ENCODE measurements around the gene MAP7.

MAP7 gene

DNA sequence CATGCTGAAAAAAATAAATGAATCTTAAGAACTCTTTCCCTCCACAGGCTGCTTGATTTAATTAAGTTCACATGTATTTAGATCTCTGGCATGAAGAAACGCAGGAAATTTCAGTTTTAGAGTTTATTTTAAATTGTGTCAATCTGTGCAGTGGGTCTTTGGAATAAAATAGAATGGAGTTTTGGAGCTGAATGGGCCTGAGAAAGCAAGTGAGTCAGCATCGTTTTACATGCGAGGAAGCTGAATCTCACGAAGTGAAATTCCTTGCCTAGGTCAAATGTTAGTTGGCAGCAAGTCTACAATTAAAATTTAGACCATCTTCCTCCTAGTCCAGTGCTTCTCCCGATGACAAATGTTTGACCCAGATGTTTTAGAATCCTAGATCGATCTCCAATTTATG, 22.4 kb downstream of the MAP7 start:
- no peak for DNase-seq

DNA sequence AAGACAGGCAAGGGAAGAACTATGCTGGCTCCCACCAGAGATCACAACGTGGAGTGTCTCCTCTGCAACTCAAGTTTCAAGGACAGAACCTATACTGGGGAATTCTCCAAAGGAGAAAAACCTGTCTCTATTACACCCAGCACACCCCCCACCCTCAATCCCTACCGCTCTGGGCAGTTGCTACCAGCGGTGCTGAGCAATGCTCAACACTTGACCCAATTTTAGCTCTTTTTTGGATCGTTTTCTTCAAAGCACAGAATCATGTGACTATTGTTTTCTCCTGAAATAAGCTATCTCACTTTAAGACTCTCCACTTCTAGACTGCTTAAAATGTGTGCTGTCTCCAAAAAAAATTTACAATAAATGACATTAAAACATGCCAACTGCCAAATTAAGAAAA, 23.3 kb downstream of the MAP7 start:
- DNase-seq = no peak

DNA sequence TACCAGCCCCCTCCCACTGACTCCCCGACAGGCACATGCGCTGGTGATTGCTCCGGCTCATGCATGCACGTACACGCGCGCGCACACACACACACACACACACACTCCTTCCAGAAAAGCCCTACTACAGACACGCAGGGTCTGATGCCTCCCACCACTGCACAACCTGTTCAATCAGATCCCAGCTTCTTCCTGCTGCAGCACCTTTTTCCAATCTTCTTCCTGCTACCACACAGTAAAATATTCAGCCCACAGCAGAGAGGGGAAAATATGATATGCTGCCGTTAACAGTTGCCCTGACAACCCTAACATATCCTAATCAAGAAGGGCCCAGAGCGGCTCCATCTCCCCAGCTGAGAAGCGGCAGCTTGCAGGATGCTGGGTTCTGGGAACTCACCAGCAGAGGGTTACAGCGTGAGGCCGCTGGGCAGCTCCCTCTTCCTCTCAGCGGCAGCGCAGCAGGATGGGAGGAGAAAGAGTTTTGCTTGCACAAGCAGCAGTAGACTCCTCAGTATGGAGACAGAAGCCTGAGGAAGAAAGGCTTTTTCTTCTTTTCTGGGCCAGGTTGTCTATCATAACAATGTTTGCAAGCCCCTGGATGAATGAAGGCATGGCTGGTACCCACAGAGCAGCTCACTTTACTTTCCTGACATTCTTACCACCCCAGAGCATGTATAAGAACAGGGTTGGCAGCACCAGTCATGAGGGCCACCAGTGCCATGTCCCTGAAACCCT, 23.9 kb downstream of the MAP7 start:
- peak in 1 of 2 donors; percentile 6 for DNase-seq

DNA sequence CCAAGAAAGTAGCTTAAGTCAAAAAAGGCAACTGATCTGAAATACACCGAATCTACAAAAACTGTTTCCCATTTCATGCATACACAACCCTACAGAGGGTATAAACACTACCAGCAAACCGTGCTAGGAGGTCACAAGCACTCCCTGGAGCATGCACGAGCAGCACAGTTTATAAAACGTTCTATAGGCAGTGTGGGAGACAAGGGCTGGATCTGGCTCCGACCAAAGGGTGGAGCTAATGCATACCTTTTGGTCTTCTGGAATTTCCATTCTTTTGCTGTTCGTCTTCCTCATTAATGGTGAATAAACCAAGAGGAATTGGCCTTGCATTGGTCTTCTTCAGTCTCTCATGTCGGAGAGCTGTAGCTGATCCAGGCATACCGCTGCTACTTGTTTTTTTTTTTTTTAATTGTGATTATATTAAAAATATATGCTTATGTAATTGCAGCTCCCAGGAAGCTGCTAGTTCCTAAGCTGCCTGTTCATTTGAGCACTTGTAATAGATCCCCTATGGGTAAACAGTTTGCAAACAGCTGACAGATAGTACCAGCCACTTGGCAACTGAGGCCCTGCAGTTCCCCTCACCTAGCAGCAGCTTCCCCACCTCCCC, 24.5 kb downstream of the MAP7 start:
- no peak for DNase-seq

DNA sequence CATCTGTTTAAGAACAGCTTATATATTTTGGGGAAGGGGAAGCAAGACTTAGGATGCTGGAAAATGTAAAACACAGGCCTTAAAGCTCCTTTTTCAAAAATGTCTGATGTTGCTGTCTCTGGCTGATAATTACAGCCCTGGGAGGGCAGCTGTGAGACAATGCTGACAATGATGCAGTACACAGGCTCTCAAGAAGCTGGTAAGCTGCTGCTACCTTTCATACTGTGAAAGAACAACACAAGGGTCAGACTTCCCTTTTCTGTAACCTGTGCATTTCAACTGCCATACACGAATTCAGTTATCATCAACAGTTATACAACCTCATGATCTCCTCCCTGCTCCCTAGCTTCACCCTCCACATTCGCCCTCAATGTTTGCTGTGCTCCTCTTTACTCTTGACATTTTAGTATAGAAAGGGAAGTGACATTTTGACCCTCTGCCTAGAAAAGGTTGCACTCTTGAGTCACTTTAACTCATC, 25.2 kb downstream of the MAP7 start:
- DNase-seq = no peak

DNA sequence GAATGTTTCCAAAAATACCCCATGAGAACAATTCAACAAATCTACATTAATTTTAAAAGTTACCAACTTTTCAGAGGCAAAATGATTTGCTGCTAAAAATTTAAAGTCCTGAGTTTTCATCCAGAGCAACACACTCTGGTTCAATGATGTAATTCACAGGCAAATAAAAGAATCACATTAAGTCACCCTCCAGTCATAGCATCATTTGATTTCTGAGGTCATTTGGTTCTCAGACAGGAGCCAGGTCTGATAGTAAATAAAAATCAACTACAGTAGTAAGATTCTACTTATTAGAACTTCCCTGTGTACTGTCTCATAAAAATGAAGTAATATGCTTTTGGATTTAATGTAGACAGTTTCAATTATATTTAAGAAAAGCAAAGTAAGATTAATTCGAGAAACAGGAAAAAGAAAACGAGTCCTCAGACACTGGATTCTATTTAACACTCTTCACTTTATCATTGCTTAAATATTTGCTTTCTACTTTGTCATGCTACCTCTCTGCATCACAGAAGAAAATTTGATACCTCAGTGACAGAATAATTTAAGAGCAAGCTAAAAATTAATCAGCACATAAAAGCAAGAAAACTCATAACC, 25.8 kb downstream of the MAP7 start:
- no peak for DNase-seq

DNA sequence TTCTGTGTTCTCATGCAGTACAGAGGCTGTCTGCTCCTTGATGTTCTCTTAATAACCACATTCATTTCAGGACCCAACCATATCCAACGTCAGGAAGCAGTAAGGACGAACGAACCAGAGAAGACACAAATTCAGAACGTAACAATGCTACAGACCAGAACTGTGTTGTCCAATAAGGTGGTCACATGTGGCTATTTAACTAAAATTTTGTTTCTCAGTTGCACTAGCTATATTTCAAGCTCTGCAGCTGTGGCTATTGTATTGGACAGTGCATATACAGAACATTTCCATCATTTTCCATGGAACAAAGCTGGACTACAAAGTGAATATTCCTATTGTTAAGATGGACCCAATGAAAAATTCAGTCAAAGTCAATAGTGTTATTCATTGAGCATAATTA, 27.0 kb downstream of the MAP7 start:
- no peak for DNase-seq

DNA sequence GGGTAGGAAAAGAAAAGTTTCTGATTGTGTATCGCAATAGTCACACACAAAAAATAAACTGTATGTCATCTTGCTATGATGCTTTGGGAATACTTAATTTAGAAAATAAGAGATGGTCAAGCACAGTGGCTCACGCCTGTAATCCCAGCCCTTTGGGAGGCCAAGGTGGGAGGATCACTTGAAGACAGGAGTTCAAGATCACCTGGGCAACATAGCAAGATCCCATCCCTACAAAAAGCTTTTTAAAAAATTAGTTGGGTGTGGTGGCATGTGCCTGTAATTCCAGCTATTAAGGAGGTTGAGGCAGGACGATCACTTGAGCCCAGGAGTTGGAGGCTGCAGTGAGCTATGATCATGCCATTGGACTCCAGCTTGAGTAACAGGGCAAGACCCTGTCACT, 27.6 kb downstream of the MAP7 start:
- no peak for DNase-seq

DNA sequence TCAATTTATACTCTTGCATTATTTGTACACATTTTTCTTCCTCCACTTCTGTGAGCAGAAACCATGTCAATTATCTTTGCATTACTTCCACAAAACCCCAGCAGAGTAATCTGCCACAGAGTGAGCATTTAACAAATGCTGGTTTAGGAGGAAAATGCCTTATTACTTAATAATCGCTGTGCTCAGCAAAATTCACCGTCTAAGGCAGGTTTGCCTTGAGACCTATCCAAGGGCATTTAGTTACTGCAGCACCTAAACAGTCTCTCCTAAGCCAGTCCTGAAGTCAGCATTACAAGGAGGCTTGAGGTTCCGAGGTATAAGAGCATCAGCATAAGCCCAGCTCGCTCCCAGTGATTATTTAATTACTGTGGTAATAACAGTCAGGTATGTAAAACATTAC, 28.3 kb downstream of the MAP7 start:
- no peak for DNase-seq

DNA sequence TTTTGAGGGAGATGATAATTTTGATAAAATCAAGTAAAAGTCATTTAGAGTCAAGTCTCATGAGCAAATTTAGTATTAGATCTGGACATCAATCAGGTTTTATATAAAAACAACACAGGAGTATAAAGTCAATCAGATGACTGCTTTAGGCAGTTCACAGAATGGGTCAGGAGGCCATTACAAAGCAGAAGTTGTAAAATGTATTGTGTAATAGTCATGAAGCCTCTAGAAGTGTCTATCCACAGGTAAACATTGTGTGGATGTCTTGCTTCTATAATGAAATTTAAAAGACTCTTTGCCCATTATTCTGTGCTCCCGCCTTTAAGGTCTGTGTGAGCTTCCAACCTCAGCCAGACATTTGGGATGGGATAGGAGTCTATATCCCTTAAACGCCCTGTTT, 28.8 kb downstream of the MAP7 start:
- no peak for DNase-seq

DNA sequence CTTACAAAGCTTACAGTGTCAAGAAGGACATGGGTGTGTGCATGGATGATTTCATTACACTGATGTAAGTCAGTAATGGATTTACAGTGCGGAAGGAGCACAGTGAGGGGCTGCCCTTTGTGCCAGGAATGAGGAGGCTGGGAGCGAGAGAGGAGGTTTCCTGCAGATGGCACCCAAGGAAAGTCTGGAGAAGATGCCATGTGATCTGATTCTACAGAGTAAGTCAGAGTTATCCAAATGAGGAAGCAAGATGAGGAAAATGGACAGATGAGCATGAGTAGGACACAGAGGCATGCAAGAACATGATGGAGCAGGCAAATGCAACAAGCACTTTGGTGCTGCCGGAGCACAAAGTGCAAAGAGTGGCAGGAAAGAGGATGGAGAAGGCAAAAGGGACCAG, 29.7 kb downstream of the MAP7 start:
- no peak for DNase-seq

DNA sequence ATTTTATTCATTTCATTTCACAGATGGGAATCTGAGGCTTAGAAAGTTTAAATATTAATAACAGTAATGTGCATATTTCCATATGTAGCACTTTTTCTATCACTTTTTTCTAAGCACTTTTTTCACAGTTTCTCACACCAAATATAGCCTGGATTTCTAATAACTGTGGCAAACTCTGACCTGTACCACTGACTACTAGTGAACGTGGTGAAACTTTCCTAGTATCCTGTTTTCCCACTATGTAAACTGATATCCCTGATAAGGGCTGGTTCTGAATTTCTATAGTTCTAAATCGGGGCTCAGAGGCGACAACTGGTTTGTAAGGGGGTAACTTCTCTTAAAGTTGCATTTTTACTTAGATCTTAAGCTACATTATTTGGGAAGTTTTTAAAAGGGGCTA, 32.6 kb downstream of the MAP7 start:
- no peak for DNase-seq

DNA sequence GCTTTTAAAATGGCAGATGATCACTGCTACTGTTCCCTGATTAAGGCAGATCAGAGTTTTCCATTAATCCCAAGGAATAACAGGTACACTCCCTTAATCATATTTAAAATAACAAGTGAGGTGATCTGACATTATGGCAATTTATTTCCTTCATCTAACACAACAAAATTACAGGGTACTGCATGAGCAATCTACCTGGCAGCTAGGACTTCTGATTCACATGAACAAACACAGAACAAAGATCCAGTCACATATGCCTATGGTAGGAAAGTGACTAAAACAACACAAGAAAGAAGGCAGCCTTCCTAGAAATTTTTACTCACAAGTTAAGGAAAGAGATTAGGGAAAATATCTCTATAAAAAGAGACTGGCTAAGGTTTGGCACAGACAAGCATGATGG, 33.2 kb downstream of the MAP7 start:
- no peak for DNase-seq

DNA sequence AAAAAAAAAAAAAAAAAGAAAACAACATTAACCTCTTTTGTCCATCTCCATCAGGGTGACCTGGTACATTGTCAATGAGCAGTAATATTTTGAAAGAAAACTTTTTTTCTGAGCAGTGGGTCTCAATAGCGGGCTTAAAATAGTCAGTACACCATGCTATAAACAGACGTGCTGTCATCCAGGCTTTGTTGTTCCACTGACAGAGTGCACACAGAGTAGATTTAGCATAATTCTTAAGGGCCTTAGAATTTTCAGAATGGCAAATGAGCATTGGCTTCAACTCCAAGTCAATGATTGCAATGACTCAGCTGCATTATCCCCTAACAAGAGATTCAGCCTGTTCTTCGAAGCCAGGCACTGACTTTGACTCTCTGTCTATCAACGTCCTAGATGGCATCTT, 35.6 kb downstream of the MAP7 start:
- DNase-seq = no peak

DNA sequence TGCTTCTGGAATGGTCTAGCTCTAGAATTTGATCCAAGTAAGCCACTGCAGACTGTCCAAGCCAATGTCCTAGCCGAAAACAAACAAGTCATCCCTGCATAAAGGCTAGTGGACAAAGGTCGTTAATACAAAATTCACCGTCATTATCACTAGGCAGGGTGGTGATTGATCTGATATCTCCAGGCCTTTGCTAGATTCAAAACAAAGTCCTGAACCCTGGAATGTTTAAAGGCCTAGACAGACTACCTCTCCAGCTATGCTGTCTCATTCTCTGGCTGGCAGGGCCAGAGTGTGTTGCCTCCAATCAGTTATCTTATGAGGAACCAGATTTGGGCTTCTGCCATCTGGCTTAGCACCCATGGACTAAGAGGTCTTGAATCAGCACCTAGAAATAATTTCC, 38.3 kb downstream of the MAP7 start:
- DNase-seq = no peak

DNA sequence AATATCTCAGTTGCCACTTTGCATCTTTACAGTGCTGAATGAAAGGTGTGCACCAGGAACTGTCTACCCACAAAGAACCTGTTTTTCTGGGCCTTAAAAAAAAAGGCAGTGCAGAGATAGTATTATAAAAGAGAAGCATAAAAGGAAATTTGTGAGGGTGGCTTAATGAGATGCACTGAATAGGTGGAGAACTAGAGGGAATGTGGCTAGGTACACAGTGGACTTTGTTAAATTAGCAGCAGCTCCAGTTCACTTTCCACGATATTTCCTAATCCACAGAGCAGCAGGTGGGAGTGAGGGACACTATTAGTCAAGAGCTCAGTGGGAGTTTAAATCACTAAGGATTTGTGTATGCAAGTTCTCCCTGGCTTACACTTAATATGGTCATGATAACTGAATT, 38.8 kb downstream of the MAP7 start:
- no peak for DNase-seq

DNA sequence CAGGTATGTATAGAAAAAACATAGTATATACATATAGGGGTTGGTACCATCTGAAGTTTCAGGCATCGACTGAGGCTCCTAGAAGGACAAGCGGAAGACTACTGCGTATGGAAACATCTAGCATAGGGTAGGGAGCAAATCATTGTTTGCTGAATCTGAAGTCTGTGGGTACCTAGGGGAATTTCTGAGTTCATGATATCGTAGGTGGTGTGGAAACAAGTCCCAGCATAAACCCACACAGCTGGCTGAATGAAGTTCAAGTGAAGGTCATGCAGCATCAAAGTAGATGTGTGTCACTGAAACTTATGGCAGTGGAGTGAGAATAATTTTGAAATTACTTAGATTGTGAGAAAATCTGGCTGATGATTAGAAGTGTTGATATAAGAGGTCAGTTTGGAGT, 39.4 kb downstream of the MAP7 start:
- DNase-seq = peak; percentile 16 to 34

DNA sequence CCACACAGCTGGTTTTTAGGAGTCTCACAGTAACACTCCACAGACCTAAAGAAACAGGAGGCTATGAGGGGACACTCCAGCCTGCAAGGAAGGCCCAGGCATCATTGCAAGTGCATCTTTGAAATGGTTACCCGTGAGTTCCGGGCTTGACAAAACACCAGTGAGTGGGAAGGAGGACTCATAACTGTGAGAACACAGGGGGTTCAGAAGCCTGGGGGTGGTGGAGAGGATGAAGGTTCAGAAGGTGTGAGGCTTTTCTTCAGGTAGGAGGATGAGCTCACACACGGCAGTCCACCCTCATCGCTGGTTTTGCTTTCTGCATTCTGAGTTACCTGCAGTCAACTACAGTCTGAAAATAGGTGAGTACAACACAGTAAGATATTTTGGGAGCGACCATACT, 39.9 kb downstream of the MAP7 start:
- peak; percentile 15 to 19 for DNase-seq

DNA sequence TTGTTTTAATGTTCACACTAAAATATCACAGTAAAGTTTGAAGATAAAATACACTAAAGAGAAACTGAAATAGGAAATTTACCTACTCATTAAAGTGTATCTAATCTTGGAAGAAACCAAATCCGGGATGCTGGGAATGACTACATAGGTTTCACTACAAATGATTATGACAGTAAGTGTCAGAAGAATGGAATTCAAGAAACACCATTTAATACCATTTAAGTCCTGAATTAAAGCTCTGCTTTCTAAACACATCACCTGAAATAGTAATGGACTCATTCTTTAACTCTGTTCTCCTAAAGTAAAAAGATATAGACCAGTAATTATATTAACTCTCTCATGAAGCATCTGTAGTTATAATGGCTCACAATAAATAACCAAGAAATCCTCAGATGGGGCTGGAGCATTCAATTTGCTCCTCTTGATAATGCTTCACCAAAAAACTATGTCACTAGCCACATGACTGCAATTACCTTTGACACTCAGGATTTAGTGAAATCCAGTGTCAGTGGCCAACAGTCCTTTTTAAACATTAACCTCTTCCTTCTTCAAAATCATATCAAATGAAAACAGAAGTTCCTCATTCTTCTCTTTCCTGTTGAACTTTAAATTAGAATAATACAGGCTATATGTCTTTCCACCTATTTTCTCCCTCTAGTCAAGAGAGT, 41.4 kb downstream of the MAP7 start:
- DNase-seq = no peak

DNA sequence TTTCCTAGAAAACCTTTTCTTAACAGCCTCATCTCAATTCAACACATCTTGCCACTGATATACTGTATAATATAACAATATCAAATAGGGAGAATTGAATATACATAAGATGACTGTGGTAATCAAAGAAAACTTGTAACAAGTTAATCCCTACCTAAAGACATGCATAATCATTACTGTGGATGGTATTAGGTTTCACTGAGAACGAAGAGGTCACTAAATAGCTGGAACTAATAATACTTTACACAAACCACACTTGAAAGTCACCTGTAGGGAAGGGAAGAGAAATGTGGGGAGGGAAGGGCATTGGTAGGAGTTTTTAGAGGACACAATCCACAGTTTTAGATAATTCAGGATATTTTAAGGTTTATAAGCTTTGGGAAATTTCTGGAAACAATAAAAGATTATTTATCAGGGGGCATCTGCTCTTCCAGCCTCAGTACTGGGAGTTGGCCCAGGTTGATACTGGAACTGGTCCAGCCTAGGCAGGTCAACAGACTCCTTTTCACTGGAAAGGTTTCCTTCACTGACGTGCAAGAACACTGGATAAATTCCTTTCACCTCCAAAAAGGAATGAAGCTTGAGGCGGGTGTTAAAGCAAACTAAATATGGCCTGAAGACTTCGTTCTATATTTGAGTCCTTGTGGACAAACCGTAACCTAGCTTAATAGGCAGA, 44.0 kb downstream of the MAP7 start:
- DNase-seq = no peak

DNA sequence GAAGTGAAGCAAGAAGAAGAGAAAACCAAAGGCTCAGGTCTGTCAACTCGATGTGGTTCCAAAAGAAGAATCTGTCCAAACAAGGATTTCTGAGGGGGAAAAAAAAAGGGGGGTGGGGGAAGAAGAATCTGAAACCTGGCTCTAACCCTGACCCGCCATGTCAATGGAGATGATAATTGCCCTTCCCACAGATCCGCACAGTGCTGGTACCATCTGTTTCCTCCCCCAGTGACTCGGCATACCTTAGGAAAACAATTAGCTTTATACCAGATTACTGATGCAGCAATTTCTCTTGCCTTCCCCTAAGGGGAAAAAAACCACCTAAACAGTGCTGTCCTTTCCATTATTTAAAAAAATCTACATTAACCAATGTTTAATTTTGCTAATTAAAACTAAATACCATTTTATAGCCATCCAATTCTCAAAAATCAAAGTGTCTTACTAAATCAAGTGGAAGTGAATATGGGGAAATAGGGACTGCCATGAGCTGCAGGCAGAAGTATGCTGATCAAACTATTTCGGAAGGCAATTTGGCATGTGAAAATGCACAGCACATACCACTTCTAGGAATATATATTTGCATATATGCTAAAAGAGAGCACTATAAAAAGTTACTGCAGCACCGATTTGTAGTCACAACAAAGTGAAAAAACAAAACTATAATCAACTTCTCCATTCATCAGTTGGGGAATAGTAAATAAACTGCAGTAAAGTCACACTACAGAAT, 46.8 kb downstream of the MAP7 start:
- DNase-seq = no peak

DNA sequence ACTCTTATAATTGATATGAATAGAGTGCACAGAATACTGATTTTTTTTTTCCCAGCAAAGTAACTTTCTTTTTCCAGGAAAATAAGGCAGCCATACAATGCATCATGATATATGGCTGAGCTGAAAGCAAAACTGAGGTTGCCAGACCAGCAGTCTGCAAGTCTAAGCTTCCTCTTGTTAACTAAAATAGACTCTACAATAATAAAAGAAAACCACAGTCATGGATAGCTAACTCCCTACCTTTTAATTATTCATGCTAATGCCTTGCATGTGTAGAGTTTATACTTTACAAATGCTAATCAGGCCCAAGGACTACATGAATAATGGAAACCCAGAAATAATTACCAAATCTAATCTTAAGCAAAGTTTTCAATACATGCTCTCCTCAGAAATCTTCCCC, 47.4 kb downstream of the MAP7 start:
- no peak for DNase-seq

DNA sequence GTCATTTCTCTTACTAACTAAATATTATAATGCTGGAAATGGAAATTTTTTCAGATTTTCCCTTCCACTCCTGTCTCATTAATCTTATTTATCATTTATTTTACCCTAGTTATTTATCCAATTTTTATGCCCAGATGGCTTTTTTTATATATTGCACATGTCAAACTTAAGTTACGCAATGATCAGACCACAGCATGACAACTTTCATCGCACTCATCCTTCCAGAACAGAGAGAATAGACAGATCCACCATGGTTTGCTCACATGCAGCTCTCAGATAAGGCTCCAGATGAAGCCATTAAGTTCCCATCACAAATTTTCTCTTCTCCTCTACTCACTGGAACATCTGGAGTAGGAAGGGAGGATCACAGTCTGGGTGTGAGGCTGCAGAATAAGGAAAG, 48.7 kb downstream of the MAP7 start:
- no peak for DNase-seq

Data from activated CD4-positive, alpha-beta T cell treated with anti-CD3 and anti-CD28 coated beads for 4 hours (primary cell).